Activated T-helper 2 cell treated with anti-CD3 and anti-CD28 coated beads, Interferon-gamma antibody, Interleukin-2, Interleukin-4, amounts not matched to agents 10 μg/mL and 5 μg/mL and 100 μg/mL, durations not matched to agents 14 hours and 24 hours and 36 hours (primary cell): ENCODE results near the gene UBR3. TPM values are rescaled to one million over a fixed set of nuclear protein-coding genes. Genes with fewer than 3 reads are reported as not detected.
"Not testable (repeated sequence)": the region's sequence is repeated elsewhere in the genome, so short reads cannot be mapped to it uniquely, and the experiment has no call there.

Experiments used
- DNase-seq: peaks from one replicate; pipeline ENCODE4 v3.0.0; 2021; ENCODE audit warnings: low spot score
- H3K27ac Mint-ChIP-seq: one replicate; pipeline ENCODE4 v1.8.0; 2021; ENCODE audit warnings: mixed read lengths
- H3K27me3 Mint-ChIP-seq: one replicate; pipeline ENCODE4 v1.8.0; 2021; ENCODE audit warnings: low read depth, mixed read lengths
- H3K36me3 Mint-ChIP-seq: one replicate; pipeline ENCODE4 v1.8.0; 2021; ENCODE audit warnings: low read depth, mixed read lengths
- H3K4me1 Mint-ChIP-seq: one replicate; pipeline ENCODE4 v1.8.0; 2021; ENCODE audit warnings: low read depth, mixed read lengths
- H3K4me3 Mint-ChIP-seq: one replicate; pipeline ENCODE4 v1.8.0; 2021; ENCODE audit warnings: low read depth, mild to moderate bottlenecking, moderate library complexity, mixed read lengths
- H3K9me3 Mint-ChIP-seq: one replicate; pipeline ENCODE4 v1.8.0; 2021; ENCODE audit warnings: mixed read lengths
- intact Hi-C: fragments of 100-400 bp; cut with micrococcal nuclease; formaldehyde crosslinking; loops from one replicate; pipeline ENCODE4 v1.15.1; 2023
- total RNA-seq: library from RNA; stranded (reverse); gene quantifications from 2 replicates; pipeline ENCODE4 v1.2.3, GENCODE V29; 2022

UBR3 gene
- total RNA-seq, 1 donor from 2014 or later, result 30.7 TPM

DNA sequence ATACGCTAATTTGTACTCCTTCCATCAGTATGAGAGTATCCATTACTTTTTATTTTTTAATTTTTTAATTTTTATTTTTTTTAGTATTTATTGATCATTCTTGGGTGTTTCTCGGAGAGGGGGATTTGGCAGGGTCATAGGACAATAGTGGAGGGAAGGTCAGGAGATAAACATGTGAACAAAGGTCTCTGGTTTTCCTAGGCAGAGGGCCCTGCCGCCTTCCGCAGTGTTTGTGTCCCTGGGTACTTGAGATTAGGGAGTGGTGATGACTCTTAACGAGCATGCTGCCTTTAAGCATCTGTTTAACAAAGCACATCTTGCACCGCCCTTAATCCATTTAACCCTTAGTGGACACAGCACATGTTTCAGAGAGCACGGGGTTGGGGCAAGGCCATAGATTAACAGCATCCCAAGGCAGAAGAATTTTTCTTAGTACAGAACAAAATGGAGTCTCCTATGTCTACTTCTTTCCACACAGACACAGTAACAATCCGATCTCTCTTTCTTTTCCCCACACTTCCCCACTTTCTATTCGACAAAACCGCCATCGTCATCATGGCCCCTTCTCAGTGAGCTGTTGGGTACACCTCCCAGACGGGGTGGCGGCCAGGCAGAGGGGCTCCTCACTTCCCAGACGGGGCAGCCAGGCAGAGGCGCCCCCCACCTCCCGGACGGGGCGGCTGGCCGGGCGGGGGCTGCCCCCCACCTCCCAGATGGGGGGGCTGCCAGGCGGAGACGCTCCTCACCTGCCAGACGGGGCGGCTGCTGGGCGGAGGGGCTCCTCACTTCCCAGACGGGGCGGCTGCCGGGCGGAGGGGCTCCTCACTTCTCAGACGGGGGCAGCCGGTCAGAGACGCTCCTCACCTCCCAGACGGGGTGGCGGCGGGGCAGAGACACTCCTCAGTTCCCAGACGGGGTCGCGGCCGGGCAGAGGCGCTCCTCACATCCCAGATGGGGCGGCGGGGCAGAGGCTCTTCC, 28.3 kb downstream of the UBR3 start:
- DNase-seq, H3K9me3 Mint-ChIP-seq, H3K27ac Mint-ChIP-seq, intact Hi-C loops, H3K4me3 Mint-ChIP-seq, H3K4me1 Mint-ChIP-seq, H3K27me3 Mint-ChIP-seq: not testable (repeated sequence)
- H3K36me3 Mint-ChIP-seq, result peaks cover 10% of the 10 kb centered on the region

DNA sequence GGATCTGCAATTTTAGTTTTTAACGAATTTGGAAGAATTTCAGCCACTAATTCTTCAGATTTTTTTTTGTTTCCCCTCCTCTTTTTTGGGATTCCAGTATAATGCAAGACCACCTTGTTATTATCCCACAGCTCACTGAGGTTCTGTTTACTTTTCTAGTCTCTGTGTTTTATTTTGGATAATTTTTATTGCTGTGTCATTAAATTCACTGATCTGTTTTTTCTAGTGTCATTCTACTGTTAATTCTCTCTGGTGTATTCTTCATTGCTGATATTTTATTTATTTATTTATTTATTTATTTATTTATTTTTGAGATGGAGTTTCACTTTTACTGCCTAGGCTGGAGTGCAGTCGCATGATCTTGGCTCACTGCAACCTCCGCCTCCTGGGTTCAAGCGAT, 32.2 kb downstream of the UBR3 start:
- Mint-ChIP-seq H3K27me3 (no peaks in the 10 kb centered on the region), H3K27ac (no peak overlapping the region), H3K36me3 (no peaks in the 10 kb centered on the region), H3K9me3 (no peaks in the 10 kb centered on the region), H3K4me1 (peaks cover 2% of the 10 kb centered on the region), H3K4me3 (no peak overlapping the region)
- DNase-seq, result no peak
- intact Hi-C loops, result no loop called here

DNA sequence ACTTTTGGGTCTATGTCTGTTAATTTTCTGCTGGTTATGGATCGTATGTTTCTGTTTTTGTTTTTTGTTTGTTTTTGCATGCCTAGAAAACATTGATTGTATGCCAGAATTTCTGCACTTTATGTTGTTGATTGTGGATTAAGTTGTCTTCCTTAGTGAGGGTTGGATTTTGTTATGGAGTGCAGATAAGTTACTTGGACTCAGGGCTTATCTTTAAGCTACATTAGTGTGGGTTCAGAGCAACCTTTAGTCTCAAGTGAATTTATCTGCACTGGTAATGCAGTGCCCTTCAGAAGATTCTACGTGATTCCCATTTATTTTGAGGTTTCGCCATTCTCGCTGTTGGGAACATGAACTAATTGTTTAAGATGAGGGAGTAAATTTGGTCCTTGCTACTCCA, 32.9 kb downstream of the UBR3 start:
- no peak for DNase-seq
- no peaks in the 10 kb centered on the region for H3K9me3 Mint-ChIP-seq
- no peak overlapping the region for H3K4me3 Mint-ChIP-seq
- H3K36me3 Mint-ChIP-seq, result no peaks in the 10 kb centered on the region
- H3K4me1 Mint-ChIP-seq, result peaks cover 2% of the 10 kb centered on the region
- H3K27ac Mint-ChIP-seq, result no peak overlapping the region
- intact Hi-C loops, result no loop called here
- no peaks in the 10 kb centered on the region for H3K27me3 Mint-ChIP-seq

DNA sequence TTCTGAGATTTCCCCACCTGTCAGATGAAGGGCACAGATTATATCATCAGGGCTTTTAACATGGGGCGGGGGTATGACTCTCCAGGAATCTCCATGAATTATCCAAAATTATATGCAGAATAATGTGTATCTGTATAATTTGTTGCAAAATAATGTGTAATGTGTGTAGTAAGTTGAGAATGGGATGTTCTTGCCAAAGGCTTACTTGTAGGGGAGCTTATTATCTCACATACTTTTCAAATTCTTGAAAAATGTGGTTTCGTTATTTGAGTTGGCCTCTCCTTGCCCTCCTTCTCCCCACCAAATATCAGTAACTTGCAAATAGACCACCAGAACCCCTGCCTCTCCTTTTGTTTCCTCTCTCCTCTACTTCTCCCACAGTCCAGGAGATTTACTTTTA, 35.6 kb downstream of the UBR3 start:
- intact Hi-C loops, result no loop called here
- Mint-ChIP-seq H3K27ac (no peak overlapping the region), H3K27me3 (no peaks in the 10 kb centered on the region), H3K9me3 (no peaks in the 10 kb centered on the region), H3K36me3 (no peaks in the 10 kb centered on the region), H3K4me1 (peaks cover 2% of the 10 kb centered on the region), H3K4me3 (no peak overlapping the region)
- DNase-seq, result no peak

DNA sequence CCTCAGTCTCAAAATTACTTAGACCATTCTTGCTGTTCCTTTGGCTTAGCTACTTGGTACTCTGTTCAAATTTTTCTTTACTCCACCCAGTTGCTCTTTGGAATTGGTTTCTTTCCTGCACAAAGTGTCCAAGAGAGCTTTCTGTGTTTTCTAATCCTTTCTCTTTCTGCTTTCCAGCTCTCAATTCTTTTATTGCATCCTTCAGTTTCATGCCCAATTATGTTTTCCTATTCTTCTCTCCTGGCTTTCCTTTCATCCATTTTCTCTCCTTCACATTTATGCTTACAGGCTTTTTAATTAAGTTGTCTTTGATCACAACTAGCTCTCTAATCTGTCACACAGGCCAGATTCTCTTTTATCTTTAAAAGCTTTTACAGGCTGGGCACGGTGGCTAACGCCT, 38.2 kb downstream of the UBR3 start:
- Mint-ChIP-seq H3K27me3 (no peaks in the 10 kb centered on the region), H3K27ac (no peak overlapping the region), H3K36me3 (no peaks in the 10 kb centered on the region), H3K4me1 (peaks cover 7% of the 10 kb centered on the region), H3K9me3 (no peaks in the 10 kb centered on the region), H3K4me3 (no peak overlapping the region)
- intact Hi-C loops, result no loop called here
- no peak for DNase-seq

DNA sequence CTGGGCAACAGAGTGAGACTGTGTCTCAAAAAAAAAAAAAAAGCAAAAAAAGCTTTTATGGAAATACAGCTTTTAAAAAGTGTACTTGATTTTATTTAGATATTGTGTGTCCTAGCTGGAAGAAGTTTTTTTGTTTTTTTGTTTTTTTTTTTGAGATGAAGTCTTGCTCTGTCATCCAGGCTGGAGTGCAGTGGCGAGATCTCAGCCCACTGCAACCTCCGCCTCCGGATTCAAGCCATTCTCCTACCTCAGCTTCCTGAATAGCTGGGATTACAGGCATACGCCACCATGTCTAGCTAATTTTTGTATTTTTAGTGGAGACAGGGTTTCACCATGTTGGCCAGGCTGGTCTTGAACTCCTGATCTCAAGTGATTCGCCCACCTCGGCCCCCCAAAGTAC, 39.0 kb downstream of the UBR3 start:
- H3K4me1 Mint-ChIP-seq, H3K36me3 Mint-ChIP-seq, intact Hi-C loops, H3K4me3 Mint-ChIP-seq, H3K9me3 Mint-ChIP-seq, DNase-seq, H3K27me3 Mint-ChIP-seq, H3K27ac Mint-ChIP-seq: not testable (repeated sequence)

DNA sequence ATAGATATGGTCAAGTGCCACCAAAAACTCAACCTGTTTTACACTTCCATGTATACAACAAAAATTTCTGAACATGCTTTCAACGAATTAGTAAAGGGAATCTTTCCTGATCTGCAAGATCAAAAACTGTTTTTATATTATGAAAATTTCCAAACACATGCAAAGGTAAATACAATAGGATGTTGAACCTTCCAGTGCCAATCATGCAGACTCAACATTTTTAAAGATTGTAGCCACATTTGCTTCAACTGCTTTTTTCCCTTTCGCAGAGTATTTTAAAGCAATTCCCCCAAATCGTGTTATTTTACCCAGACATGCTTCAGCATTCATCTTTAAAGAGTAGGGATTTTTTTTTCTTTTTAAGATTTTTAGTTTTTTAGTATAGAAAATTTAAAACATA, 40.3 kb downstream of the UBR3 start:
- H3K27me3 Mint-ChIP-seq, result no peaks in the 10 kb centered on the region
- DNase-seq, result no peak
- no peaks in the 10 kb centered on the region for H3K36me3 Mint-ChIP-seq
- intact Hi-C loops, result no loop called here
- peaks cover 7% of the 10 kb centered on the region for H3K4me1 Mint-ChIP-seq
- no peak overlapping the region for H3K4me3 Mint-ChIP-seq
- no peaks in the 10 kb centered on the region for H3K9me3 Mint-ChIP-seq
- H3K27ac Mint-ChIP-seq, result no peak overlapping the region

DNA sequence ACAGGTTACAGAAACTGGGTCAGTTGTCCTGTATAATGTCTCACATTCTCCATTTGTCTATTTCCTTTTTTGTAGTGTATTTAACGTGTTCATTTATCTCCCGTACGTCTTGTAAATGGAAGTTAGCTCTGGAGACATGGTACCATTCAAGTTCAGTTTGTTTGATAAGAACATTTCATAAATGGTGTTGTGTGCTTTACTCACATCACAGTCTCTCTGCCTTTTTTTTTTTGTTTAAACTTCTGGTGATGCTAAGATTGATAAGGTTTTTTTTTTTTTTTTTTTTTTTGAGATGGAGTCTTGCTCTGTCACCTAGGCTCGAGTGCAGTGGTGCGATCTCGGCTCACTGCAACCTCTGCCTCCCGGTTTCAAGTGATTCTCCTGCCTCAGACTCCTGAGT, 41.7 kb downstream of the UBR3 start:
- Mint-ChIP-seq H3K4me1 (peaks cover 4% of the 10 kb centered on the region), H3K9me3 (no peaks in the 10 kb centered on the region)
- no peak for DNase-seq

DNA sequence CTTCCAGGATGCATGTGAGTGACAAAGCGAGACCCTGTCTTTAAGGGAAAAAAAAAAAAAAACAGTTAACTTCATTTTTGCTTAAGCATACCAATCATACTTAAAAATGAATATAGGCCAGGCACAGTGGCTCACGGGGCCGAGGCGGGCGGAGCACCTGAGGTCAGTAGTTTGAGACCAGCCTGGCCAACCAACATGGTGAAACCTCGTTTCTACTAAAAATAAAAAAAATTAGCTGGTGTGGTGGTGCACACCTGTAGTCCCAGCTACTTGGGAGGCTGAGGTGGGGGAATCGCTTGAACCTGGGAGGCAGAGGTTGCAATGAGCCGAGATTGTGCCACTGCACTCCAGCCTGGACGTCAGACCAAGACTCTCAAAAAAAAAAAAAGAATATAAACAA, 44.1 kb downstream of the UBR3 start:
- H3K27me3 Mint-ChIP-seq, H3K36me3 Mint-ChIP-seq, intact Hi-C loops: not testable (repeated sequence)

More for the DNA sequence above, 41.7 kb downstream of the UBR3 start:
- H3K4me3 Mint-ChIP-seq, result no peak overlapping the region
- intact Hi-C loops, result no loop called here
- H3K27ac Mint-ChIP-seq, result no peak overlapping the region
- no peaks in the 10 kb centered on the region for H3K36me3 Mint-ChIP-seq
- no peaks in the 10 kb centered on the region for H3K27me3 Mint-ChIP-seq

DNA sequence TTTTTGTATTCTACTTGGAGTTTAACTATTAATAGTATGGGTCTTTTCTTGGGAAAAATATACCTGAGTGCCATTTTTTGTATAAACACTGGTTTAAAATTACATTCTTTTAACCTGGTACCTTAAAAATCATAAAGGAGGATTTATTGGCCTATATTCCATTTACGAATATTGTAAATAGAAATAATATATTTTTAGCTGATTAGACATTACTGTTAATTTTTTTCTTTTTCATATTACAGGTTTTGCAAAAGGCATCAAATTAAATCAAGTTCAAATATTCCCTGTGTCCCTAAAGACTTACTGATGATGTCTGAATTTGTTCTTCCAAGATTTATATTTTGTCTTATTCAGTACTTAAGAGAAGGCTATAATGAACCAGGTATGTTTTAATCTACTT, 44.7 kb downstream of the UBR3 start:
- Mint-ChIP-seq H3K9me3 (no peaks in the 10 kb centered on the region), H3K27ac (no peak overlapping the region), H3K36me3 (peaks cover 3% of the 10 kb centered on the region), H3K27me3 (no peaks in the 10 kb centered on the region), H3K4me3 (no peak overlapping the region), H3K4me1 (peaks cover 6% of the 10 kb centered on the region)
- no peak for DNase-seq
- intact Hi-C loops, result no loop called here

More for the DNA sequence above, 44.1 kb downstream of the UBR3 start:
- not testable (repeated sequence) for H3K9me3 Mint-ChIP-seq, H3K4me1 Mint-ChIP-seq, DNase-seq, H3K4me3 Mint-ChIP-seq, H3K27ac Mint-ChIP-seq

DNA sequence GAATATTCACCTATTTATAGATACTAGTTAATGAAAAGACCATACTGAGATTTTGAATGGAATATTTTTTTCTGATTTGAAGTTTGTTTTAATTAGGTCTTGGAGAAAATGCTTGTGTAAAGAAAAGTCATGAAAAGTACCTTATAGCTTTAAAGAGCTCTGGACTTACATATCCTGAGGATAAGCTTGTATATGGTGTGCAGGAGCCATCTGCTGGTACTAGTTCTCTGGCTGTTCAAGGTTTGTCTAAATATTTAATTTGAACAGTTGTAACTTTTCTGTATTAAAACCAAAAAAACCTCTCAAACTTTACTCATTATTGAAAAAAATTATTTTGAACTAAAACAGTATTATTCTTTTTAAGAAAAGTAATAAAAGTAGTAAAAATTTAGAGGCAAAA, 50.1 kb downstream of the UBR3 start:
- H3K27ac Mint-ChIP-seq, result no peak overlapping the region
- H3K4me3 Mint-ChIP-seq, result no peak overlapping the region
- H3K9me3 Mint-ChIP-seq, result no peaks in the 10 kb centered on the region
- no peak for DNase-seq
- peaks cover 6% of the 10 kb centered on the region for H3K36me3 Mint-ChIP-seq
- intact Hi-C loops, result loop anchor here (2.0 kb wide), 1 partner anchor 53 kb away; the partner anchor contains the start of gene METTL5
- H3K4me1 Mint-ChIP-seq, result peaks cover 2% of the 10 kb centered on the region
- no peaks in the 10 kb centered on the region for H3K27me3 Mint-ChIP-seq

DNA sequence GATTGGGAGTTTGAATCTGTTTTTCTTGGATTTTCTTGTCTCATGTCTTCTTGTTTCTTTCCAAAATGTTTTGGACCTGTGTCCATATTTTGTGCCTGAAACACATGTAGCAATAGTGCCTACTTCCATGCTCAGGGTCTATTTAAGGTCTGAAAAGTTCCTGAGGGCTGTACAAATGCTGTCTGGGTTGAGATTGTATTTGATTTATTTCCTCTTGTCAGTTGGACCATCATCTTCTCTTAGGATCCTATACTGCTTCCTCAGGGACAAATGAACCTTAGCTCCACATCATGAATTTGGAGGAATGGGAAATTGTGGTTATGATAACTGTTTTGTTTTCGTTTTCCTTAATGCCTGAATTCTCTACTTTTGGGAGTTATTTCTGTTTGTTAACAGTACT, 59.9 kb downstream of the UBR3 start:
- no peaks in the 10 kb centered on the region for H3K9me3 Mint-ChIP-seq
- H3K27me3 Mint-ChIP-seq, result no peaks in the 10 kb centered on the region
- intact Hi-C loops, result no loop called here
- H3K4me3 Mint-ChIP-seq, result no peak overlapping the region
- no peak for DNase-seq
- no peaks in the 10 kb centered on the region for H3K4me1 Mint-ChIP-seq
- H3K36me3 Mint-ChIP-seq, result peaks cover 3% of the 10 kb centered on the region
- no peak overlapping the region for H3K27ac Mint-ChIP-seq

DNA sequence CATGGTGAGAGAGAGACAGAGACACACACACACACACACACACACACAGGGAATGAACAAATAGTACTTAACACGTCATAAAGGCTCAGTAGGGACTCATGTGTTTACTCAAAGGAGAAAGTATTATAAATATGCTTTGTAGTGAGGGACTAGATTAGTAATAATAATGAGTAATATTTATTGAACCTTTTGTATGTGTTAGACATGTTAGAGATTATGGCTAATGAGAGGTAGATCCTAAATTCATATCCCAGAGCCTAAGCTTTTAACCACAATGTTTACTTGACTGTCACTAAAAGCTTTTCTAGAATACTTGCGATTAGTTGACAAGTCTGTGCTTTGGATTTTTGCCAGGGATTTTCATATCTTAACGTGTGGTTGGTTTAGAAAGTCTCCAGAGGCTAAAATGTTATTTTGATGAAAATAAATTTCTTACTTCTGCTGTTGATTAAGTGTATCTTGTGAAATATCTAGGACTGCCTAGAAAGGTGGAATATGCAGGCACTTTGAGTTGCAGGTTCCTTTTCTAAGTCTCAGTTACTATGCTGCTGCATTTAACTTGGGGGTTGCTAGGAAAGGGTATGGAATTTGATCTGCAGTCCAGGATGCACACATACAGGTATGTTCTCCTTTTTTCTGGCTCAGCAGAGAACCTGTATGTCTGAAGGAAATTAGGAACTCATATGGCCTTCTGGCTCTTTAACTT, 64.5 kb downstream of the UBR3 start:
- Mint-ChIP-seq H3K4me1 (no peaks in the 10 kb centered on the region), H3K4me3 (no peak overlapping the region), H3K27me3 (no peaks in the 10 kb centered on the region), H3K36me3 (peaks cover 12% of the 10 kb centered on the region), H3K27ac (no peak overlapping the region), H3K9me3 (no peaks in the 10 kb centered on the region)
- intact Hi-C loops, result no loop called here
- DNase-seq, result no peak
